GM18505 (cell line): ENCODE measurements around the gene ENSA.
A peak's percentile ranks its signal among the peaks of the same experiment; 100 is the strongest.
"Not testable (repeated sequence)": the region's sequence is repeated elsewhere in the genome, so short reads cannot be mapped to it uniquely, and the experiment has no call there.

Experiments
- ATAC-seq: cut with Tn5 transposase; IDR thresholded peaks from one replicate; pipeline ENCODE4 v1.9.1; 2021; ENCODE audit not compliant: unreplicated experiment
- POLR2A ChIP-seq: IDR thresholded peaks from 4 replicates; pipeline ENCODE4 v1.6.1; 2011; ENCODE audit warnings: borderline replicate concordance; ENCODE audit not compliant: insufficient read depth, insufficient read length; ENCODE audit errors: extremely low read depth

Gene ENSA

GRCh38 chr1:150579945-150580642 is 49.3 kb downstream of the ENSA start:
- no peak for ATAC-seq

GRCh38 chr1:150579110-150579944 is 50.1 kb downstream of the ENSA start, which contains the start of gene MCL1:
Gene MCL1 (minus strand): TSS chr1:150579610. CDS start chr1:150579530, 80 bp downstream.
- peak; percentile 85 for ATAC-seq
- TF ChIP-seq POLR2A = peak; percentile 99

More at GRCh38 chr1:150579945-150580642, 49.3 kb downstream of the ENSA start:
- TF ChIP-seq POLR2A = no peak

GRCh38 chr1:150578272-150579109 is 50.9 kb downstream of the ENSA start:
- ATAC-seq = no peak

GRCh38 chr1:150577557-150578271 is 51.7 kb downstream of the ENSA start:
- ATAC-seq = no peak
- TF ChIP-seq POLR2A = no peak

More at GRCh38 chr1:150578272-150579109, 50.9 kb downstream of the ENSA start:
- TF ChIP-seq POLR2A = no peak

- peak; percentile 32 for TF ChIP-seq POLR2A
- ATAC-seq = no peak
These were observed 52.4 kb downstream of the ENSA start for GRCh38 chr1:150576794-150577556.

- no peak for ATAC-seq
- TF ChIP-seq POLR2A = no peak
These were observed 53.1 kb downstream of the ENSA start for GRCh38 chr1:150576367-150576711.

- no peak for TF ChIP-seq POLR2A
- no peak for ATAC-seq
These were observed 53.7 kb downstream of the ENSA start for GRCh38 chr1:150575518-150576366.

- peak; percentile 24 for TF ChIP-seq POLR2A
These were observed 54.3 kb downstream of the ENSA start for GRCh38 chr1:150575072-150575489.

GRCh38 chr1:150574260-150575071 is 54.9 kb downstream of the ENSA start:
- TF ChIP-seq POLR2A = peak; percentile 31
- ATAC-seq = no peak

More at GRCh38 chr1:150575072-150575489, 54.3 kb downstream of the ENSA start:
- no peak for ATAC-seq

- ATAC-seq = not testable (repeated sequence)
These were observed 55.8 kb downstream of the ENSA start for GRCh38 chr1:150573648-150574071.
